ENCODE results near the gene R3HDM4. TPM values are rescaled to one million over a fixed set of nuclear protein-coding genes. Genes with fewer than 3 reads are reported as not detected.

The R3HDM4 gene
- total RNA-seq, 1 experiment from 2014 or later, result 54.0 TPM

DNA sequence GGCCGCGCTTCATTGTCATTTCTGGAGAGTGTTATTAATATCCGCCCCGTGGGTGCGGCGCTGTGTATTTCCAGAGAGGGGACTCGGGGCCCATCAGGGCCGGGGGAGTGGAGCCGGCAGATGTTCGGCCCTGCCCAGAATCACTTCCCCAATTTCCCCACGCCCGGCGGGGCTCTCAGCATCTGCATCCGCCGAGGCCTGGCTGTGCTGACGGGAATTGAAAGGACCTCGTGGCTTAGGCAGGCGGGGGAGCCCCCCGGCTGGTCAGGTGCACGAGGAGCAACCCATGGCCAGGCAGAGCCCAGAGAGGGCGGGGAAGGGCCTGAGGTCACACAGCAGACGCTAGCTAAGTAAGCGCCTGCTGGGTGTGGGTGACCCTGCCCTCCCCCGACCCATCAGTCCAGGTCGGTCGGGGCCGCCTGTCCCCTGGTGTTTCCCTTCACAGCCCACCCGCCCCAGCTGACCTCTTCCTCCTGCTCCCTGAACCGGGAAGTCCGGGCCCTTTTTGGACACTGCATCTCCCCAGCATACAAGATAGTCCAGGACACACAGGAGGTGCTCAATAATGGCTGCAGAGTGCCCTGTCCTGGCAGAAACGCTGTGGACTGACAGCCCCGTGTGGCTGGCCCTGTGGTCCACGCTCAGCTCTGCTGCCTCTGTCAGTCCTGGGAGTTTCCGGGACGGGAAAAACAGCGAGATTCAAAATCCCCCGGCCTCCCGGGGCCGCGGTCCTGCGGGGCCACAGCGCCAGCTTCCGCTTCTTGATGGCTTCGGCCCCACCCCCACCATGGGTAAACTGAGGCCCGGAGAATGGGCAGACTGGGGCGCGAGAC lies 34.9 kb upstream of the R3HDM4 start:
- intact Hi-C loops (cut with micrococcal nuclease; ENCODE audit: unreplicated experiment), result no loop called here
- TF ChIP-seq, protein P1, sequence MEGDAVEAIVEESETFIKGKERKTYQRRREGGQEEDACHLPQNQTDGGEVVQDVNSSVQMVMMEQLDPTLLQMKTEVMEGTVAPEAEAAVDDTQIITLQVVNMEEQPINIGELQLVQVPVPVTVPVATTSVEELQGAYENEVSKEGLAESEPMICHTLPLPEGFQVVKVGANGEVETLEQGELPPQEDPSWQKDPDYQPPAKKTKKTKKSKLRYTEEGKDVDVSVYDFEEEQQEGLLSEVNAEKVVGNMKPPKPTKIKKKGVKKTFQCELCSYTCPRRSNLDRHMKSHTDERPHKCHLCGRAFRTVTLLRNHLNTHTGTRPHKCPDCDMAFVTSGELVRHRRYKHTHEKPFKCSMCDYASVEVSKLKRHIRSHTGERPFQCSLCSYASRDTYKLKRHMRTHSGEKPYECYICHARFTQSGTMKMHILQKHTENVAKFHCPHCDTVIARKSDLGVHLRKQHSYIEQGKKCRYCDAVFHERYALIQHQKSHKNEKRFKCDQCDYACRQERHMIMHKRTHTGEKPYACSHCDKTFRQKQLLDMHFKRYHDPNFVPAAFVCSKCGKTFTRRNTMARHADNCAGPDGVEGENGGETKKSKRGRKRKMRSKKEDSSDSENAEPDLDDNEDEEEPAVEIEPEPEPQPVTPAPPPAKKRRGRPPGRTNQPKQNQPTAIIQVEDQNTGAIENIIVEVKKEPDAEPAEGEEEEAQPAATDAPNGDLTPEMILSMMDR (IDR thresholded peaks at IDR 0.05; ENCODE audit: unreplicated experiment), result no peak
- no peak overlapping the region for H3K4me3 Mint-ChIP-seq (ENCODE audit: low read depth, unreplicated experiment)
- peaks cover 9% of the 10 kb centered on the region for H3K4me1 Mint-ChIP-seq (ENCODE audit: low read depth, unreplicated experiment)
- CTCF ChIA-PET, result no interaction called here
- no peak for DNase-seq
- no TSS peak for BruUV-seq (replicated peaks)
- no peak overlapping the region for H3K27ac Mint-ChIP-seq (ENCODE audit: unreplicated experiment)
- no peaks in the 10 kb centered on the region for H3K9me3 Mint-ChIP-seq (ENCODE audit: low read depth, unreplicated experiment)
- H3K27me3 Mint-ChIP-seq (ENCODE audit: unreplicated experiment), result peaks cover 17% of the 10 kb centered on the region
- H3K36me3 Mint-ChIP-seq (ENCODE audit: insufficient read depth, unreplicated experiment), result peaks cover 9% of the 10 kb centered on the region

DNA sequence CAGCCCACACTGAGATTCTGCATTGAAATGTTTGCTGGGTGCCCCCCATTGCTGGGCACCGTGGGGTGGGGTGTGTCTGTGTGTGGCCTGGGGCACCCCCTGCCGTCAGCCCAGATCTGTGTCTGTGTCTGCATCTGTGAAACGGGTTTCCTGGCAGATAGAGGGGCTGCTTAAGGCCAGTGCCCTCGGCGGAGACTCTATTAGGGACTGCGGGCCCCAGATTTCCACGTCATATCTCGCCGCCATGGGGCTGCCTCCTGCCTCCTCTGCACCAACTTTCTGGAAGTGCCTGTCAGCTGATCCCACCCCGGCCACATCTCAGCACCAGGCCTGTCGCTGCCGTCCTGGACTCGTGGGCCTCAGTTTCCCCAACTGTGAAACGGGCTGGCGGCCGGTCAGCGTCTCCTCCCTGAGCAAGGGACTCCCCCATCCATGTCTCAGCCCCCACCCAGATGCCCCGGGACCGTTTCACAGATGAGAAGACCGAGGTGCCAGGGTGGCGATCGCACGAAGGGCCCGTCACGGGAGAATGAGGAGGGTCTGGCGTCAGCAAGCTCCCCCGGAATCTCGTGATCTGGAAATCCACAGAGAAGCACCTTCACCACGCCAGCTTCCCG lies 34.2 kb upstream of the R3HDM4 start:
- no peak overlapping the region for H3K27ac Mint-ChIP-seq (ENCODE audit: unreplicated experiment)
- peaks cover 9% of the 10 kb centered on the region for H3K4me1 Mint-ChIP-seq (ENCODE audit: low read depth, unreplicated experiment)
- no peak for DNase-seq
- peaks cover 9% of the 10 kb centered on the region for H3K36me3 Mint-ChIP-seq (ENCODE audit: insufficient read depth, unreplicated experiment)
- H3K27me3 Mint-ChIP-seq (ENCODE audit: unreplicated experiment), result peaks cover 17% of the 10 kb centered on the region
- CTCF ChIA-PET, result no interaction called here
- intact Hi-C loops (cut with micrococcal nuclease; ENCODE audit: unreplicated experiment), result no loop called here
- H3K9me3 Mint-ChIP-seq (ENCODE audit: low read depth, unreplicated experiment), result no peaks in the 10 kb centered on the region
- TF ChIP-seq, protein P1 (IDR thresholded peaks at IDR 0.05; ENCODE audit: unreplicated experiment), result no peak
- H3K4me3 Mint-ChIP-seq (ENCODE audit: low read depth, unreplicated experiment), result no peak overlapping the region
- BruUV-seq (replicated peaks), result no TSS peak

DNA sequence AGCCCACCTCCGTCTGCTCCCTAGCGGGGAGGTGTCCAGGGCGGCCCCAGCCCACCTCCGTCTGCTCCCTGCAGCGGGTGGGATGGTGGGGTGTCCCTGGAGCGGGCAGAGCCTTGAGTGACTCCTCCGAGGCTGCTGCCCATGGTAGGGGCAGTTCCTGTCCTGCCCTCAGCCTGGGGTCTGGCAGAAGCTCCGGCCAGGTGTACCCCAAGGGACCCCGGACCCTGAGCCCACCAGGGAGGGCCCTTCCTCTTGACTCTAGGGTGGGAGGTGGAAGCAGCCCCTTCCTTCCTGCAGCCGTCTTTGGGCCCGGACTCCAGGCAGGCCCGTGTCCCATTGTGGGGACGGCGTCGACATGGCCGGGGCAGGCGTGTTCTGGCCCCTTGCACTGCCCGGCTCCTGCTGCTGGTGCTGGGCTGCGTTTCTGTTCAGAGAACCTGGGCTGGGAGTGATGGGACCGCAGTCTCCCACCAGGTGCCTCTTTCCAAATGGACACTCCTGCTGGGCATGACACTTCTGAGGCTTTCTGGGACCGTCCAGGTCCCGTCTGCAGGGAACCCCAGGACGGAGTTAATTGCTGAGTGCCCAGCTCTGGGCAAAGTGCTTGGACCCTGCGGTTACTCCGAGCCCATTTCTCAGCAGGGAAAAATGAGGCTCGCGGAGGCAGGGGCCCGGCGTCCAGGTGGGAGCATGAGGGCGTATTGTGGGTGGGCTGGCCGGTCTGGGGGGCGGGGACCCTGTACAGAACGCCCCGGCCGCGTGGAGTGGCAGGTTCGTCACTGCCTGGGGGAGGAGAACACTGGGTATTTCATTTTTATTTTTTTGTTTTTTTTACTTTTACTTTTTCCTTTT lies 32.6 kb upstream of the R3HDM4 start:
- Mint-ChIP-seq H3K27me3 (ENCODE audit: unreplicated experiment) (peaks cover 17% of the 10 kb centered on the region), H3K9me3 (ENCODE audit: low read depth, unreplicated experiment) (no peaks in the 10 kb centered on the region), H3K36me3 (ENCODE audit: insufficient read depth, unreplicated experiment) (peaks cover 9% of the 10 kb centered on the region), H3K4me3 (ENCODE audit: low read depth, unreplicated experiment) (no peak overlapping the region), H3K4me1 (ENCODE audit: low read depth, unreplicated experiment) (peaks cover 18% of the 10 kb centered on the region), H3K27ac (ENCODE audit: unreplicated experiment) (no peak overlapping the region)
- BruUV-seq (replicated peaks), result no TSS peak
- intact Hi-C loops (cut with micrococcal nuclease; ENCODE audit: unreplicated experiment), result no loop called here
- DNase-seq, result no peak
- TF ChIP-seq, protein P1 (IDR thresholded peaks at IDR 0.05; ENCODE audit: unreplicated experiment), result no peak
- CTCF ChIA-PET, result no interaction called here

DNA sequence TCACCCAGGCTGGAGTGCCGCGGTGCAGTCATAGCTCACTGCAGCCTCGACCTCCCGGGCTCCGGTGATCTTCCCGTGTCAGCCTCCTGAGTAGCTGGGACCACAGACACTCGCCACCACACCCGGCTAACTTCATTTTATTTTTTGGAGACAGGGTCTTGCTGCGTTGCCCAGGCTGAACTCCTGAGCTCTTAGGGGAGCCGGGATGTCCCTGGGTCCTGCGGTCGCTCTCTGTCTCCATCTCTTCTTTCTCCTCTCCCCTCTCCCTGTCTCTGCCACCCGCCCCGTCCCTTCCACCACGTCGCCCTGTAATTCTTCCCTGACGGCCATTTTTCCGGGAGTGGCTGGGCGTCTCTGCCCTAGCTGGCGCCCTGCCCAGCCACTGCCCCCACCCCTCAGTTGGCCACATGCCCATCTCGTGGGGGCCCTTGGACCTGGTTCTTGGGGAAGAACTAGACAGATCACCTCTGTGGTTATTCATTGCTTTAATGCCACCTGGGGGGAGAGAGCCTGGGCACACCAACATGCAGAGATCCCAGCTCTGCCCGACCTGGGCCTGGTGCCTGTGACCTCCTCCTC lies 31.7 kb upstream of the R3HDM4 start:
- Mint-ChIP-seq H3K4me1 (ENCODE audit: low read depth, unreplicated experiment) (peaks cover 26% of the 10 kb centered on the region), H3K27me3 (ENCODE audit: unreplicated experiment) (peaks cover 26% of the 10 kb centered on the region), H3K36me3 (ENCODE audit: insufficient read depth, unreplicated experiment) (peaks cover 15% of the 10 kb centered on the region), H3K9me3 (ENCODE audit: low read depth, unreplicated experiment) (no peaks in the 10 kb centered on the region), H3K4me3 (ENCODE audit: low read depth, unreplicated experiment) (peak overlapping the region; percentile 20), H3K27ac (ENCODE audit: unreplicated experiment) (no peak overlapping the region)
- intact Hi-C loops (cut with micrococcal nuclease; ENCODE audit: unreplicated experiment), result no loop called here
- TF ChIP-seq, protein P1 (IDR thresholded peaks at IDR 0.05; ENCODE audit: unreplicated experiment), result no peak
- DNase-seq, result peak; percentile 59
- no TSS peak for BruUV-seq (replicated peaks)
- CTCF ChIA-PET, result no interaction called here
